T-cell (primary cell): ENCODE data around the gene DCAF12. TPM values are rescaled to one million over a fixed set of nuclear protein-coding genes. Genes with fewer than 3 reads are reported as not detected.
A peak's percentile ranks its signal among the peaks of the same experiment; 100 is the strongest.

Experiments
- ATAC-seq, 4 experiments: fragments of 200-7000 bp in 3 of 4; fragments of 150-1000 bp in 1 of 4; cut with Tn5 transposase; replicated peaks in 1 of 4; 1 replicate in 3 of 4; 2 replicates in 1 of 4; pipeline ENCODE4 v1.10.0; 2021; ENCODE audit warnings: moderate library complexity in 3 of 4, mild to moderate bottlenecking in 2 of 4, moderate number of reproducible peaks in 1 of 4
- CTCF ChIA-PET, 2 donors: fragments of 300-600 bp; sonication (Branson Sonifier 250); formaldehyde crosslinking; loops; one replicate each; lab custom pipeline; 2022; ENCODE audit warnings: antibody characterized with exemption in 2 of 2; lab: Charles Lee
- POLR2A ChIA-PET, 2 donors: fragments of 300-600 bp; sonication (Branson Sonifier 250); formaldehyde crosslinking; loops; one replicate each; lab custom pipeline; 2022; ENCODE audit warnings: antibody characterized with exemption in 2 of 2; lab: Charles Lee
- DNase-seq, 35 experiments: peaks; one replicate each; pipeline versions ENCODE4 v3.0.0 to v3.0.0-alpha.2; 2013 to 2023
- H3K27ac ChIP-seq: one replicate; pipeline ENCODE4 v1.5.1; 2013; ENCODE audit warnings: low read length
- H3K27me3 ChIP-seq, 2 experiments: replicated peaks in 1 of 2; 1 replicate in 1 of 2; 2 replicates in 1 of 2; pipeline versions ENCODE4 v1.6.1 to v1.7.0; 2013; ENCODE audit warnings: low read length in 1 of 2, mixed read lengths in 1 of 2; ENCODE audit not compliant: control insufficient read depth in 2 of 2, insufficient read depth in 2 of 2; ENCODE audit errors: extremely low read depth in 1 of 2
- H3K36me3 ChIP-seq, 2 donors: 1 replicate in 1 of 2; 2 replicates in 1 of 2; pipeline versions ENCODE4 v1.6.1 to v1.7.0; 2013; ENCODE audit warnings: low read length in 1 of 2; ENCODE audit not compliant: control insufficient read depth in 2 of 2, insufficient read depth in 1 of 2; ENCODE audit errors: extremely low read depth in 1 of 2
- H3K4me1 ChIP-seq, 2 experiments: 1 replicate in 1 of 2; 2 replicates in 1 of 2; pipeline versions ENCODE4 v1.6.1 to v1.7.0; 2013; ENCODE audit warnings: low read length in 2 of 2, mixed read lengths in 1 of 2; ENCODE audit not compliant: insufficient read depth in 2 of 2, control insufficient read depth in 1 of 2; ENCODE audit errors: extremely low read depth in 1 of 2
- H3K4me3 ChIP-seq, 2 donors: 1 replicate in 1 of 2; 2 replicates in 1 of 2; pipeline versions ENCODE4 v1.5.1 to v1.7.0; 2013; ENCODE audit warnings: mild to moderate bottlenecking in 2 of 2, low read length in 1 of 2, moderate library complexity in 1 of 2; ENCODE audit not compliant: control insufficient read depth in 1 of 2; ENCODE audit errors: extremely low read depth in 1 of 2
- H3K9me3 ChIP-seq: 2 replicates; pipeline ENCODE4 v1.7.0; 2013
- H3K27ac Mint-ChIP-seq, 2 donors: one replicate each; pipeline ENCODE4 v1.8.0; 2020 to 2021; ENCODE audit warnings: mild to moderate bottlenecking in 2 of 2, mixed read lengths in 2 of 2
- H3K27me3 Mint-ChIP-seq, 2 donors: one replicate each; pipeline ENCODE4 v1.8.0; 2021 to 2022; ENCODE audit warnings: mixed read lengths in 2 of 2
- H3K36me3 Mint-ChIP-seq: one replicate; pipeline ENCODE4 v1.8.0; 2021; ENCODE audit warnings: mixed read lengths
- H3K4me1 Mint-ChIP-seq, 3 donors: one replicate each; pipeline ENCODE4 v1.8.0; 2020 to 2022; ENCODE audit warnings: mixed read lengths in 3 of 3, mild to moderate bottlenecking in 1 of 3
- H3K4me3 Mint-ChIP-seq, 3 donors: one replicate each; pipeline ENCODE4 v1.8.0; 2020 to 2022; ENCODE audit warnings: mild to moderate bottlenecking in 3 of 3, mixed read lengths in 3 of 3, moderate library complexity in 3 of 3
- H3K9me3 Mint-ChIP-seq, 3 donors: one replicate each; pipeline ENCODE4 v1.8.0; 2020 to 2022; ENCODE audit warnings: mixed read lengths in 3 of 3
- WGBS: methylation state at CpG from one replicate; pipeline ENCODE4 v1.1.5; 2013; ENCODE audit warnings: missing lambda C conversion rate; ENCODE audit not compliant: insufficient coverage; 5-methylcytosine and 5-hydroxymethylcytosine counted together
- total RNA-seq, 35 experiments: library from RNA in 6 of 35; stranded (reverse) in 6 of 35; fragments of 120-200 nt in 1 of 35; gene quantifications; one replicate each; pipeline versions ENCODE4 v1.2.1 to v1.2.4 and lab custom pipeline; 2013 to 2026

The DCAF12 gene
- total RNA-seq, 5 donors from 2014 or later (not counting 1 experiment from before 2014, with no cell fraction given) = 15.5 to 29.1 (median 23.3) TPM

GRCh38 chr9:34133436-34133949 is 7.0 kb upstream of the DCAF12 start:
- H3K27me3 ChIP-seq = no peaks in the 10 kb centered on the region
- H3K9me3 Mint-ChIP-seq = no peaks in the 10 kb centered on the region
- H3K27ac Mint-ChIP-seq = no peak overlapping the region
- ATAC-seq (no peak), DNase-seq (no peak)
- no peaks in the 10 kb centered on the region for H3K36me3 Mint-ChIP-seq
- no peaks in the 10 kb centered on the region for H3K4me1 Mint-ChIP-seq
- POLR2A ChIA-PET = interaction anchor here in 1 of 2 donors (0.6 kb wide), 1 partner anchor 40 kb away, joined by 13 read pairs; no protein-coding TSS in a partner anchor
- WGBS = 95% methylated on average over 14 of the region's 16 CpGs
- H3K4me3 ChIP-seq = no peak overlapping the region
- H3K36me3 ChIP-seq = no peaks in the 10 kb centered on the region
- no peak overlapping the region for H3K4me3 Mint-ChIP-seq
- no peaks in the 10 kb centered on the region for H3K4me1 ChIP-seq
- CTCF ChIA-PET = no interaction called here
- H3K27ac ChIP-seq = no peak overlapping the region
- H3K27me3 Mint-ChIP-seq = no peaks in the 10 kb centered on the region
- no peaks in the 10 kb centered on the region for H3K9me3 ChIP-seq

GRCh38 chr9:34131571-34131970 is 5.1 kb upstream of the DCAF12 start:
- H3K27ac Mint-ChIP-seq = no peak overlapping the region
- CTCF ChIA-PET = interaction anchor here (0.7 to 1.0 kb wide), 3 partner anchors 13 to 1555 kb away, joined by 3 to 6 read pairs (median 5); no protein-coding TSS in a partner anchor
- Histone ChIP-seq H3K27me3 (no peaks in the 10 kb centered on the region), H3K4me3 (no peak overlapping the region), H3K9me3 (no peaks in the 10 kb centered on the region), H3K27ac (no peak overlapping the region), H3K4me1 (peaks cover 0 to 7% of the 10 kb centered on the region in 2 experiments), H3K36me3 (no peaks in the 10 kb centered on the region)
- no peaks in the 10 kb centered on the region for H3K27me3 Mint-ChIP-seq
- no peaks in the 10 kb centered on the region for H3K9me3 Mint-ChIP-seq
- 100% methylated on average over 1 of the region's 7 CpGs for WGBS
- DNase-seq (no peak), ATAC-seq (no peak)
- peaks cover 3 to 9% (median 6%) of the 10 kb centered on the region in 3 donors for H3K4me1 Mint-ChIP-seq
- H3K4me3 Mint-ChIP-seq = no peak overlapping the region
- POLR2A ChIA-PET = interaction anchor here in 1 of 2 donors (0.7 to 0.8 kb wide), 2 partner anchors 96 to 109 kb away, joined by 4 to 5 read pairs; no protein-coding TSS in a partner anchor
- no peaks in the 10 kb centered on the region for H3K36me3 Mint-ChIP-seq

DNA sequence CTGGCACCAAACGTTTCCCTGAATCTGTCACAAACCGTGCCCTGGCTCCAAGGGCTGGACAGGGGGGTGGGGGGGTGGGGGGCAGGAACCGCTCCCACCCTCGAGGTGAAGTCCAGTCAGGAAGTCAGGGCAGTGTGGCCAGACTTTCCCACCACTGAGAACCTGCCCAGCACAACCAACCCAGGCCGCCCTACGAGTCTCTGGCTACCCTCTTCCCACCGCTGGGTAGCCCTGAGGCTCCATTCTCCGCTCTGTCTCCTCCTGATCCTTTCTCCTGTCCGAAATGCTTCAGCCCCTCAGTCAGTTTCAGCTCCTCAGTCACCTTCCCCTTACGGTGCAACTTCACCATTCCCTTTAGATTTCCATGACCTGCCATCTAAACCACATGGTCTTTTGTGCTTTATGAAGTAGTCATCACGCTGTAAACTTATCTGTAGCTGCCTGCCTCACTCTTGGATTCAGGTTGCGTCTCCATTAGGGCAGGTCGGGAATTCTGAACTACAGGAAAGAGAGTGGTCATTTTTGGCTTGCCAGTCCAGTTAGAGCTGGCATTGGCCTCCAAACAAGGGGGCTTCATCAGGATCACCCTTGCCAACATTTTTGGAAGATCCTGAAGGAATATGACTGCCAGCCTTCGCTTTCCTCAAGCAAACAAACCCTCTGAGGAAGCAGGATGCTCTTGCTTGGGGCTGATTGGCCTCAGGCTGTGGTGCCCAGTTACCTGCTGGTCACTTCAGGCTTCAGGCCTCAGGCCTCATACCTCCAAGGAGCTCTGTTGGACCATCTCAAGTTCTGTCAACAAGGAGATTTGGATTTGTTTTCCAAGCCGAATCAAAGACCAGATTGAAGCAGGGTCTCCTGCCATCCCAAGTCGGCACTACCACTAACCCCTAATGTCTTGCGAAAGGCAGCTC is 794 bp upstream of the DCAF12 start:
- Histone ChIP-seq H3K27me3 (no peaks in the 10 kb centered on the region), H3K4me1 (peaks cover 26 to 32% of the 10 kb centered on the region in 2 experiments), H3K36me3 (peaks cover 0 to 19% of the 10 kb centered on the region in 2 donors), H3K9me3 (no peaks in the 10 kb centered on the region), H3K4me3 (peak overlapping the region; percentile 85 to 88), H3K27ac (peak overlapping the region; percentile 89)
- Mint-ChIP-seq H3K4me3 (peak overlapping the region; percentile 97 to 98 (median 98)), H3K36me3 (peaks cover 17% of the 10 kb centered on the region), H3K9me3 (no peaks in the 10 kb centered on the region), H3K4me1 (peaks cover 35 to 47% (median 44%) of the 10 kb centered on the region in 3 donors), H3K27ac (peak overlapping the region; percentile 92 to 97), H3K27me3 (no peaks in the 10 kb centered on the region)
- ATAC-seq (no peak), DNase-seq (peak in 1 of 35 experiments; percentile 7)
- WGBS = 92% methylated on average over 5 of the region's 17 CpGs
- POLR2A ChIA-PET = interaction anchor here (0.6 to 1.5 kb wide), 2 partner anchors 51 to 883 kb away, joined by 3 read pairs; partner anchors contain the start of gene UBAP1 (in 1 of the 2)
- CTCF ChIA-PET = interaction anchor here (0.6 to 0.7 kb wide), 3 partner anchors 43 to 1539 kb away, joined by 3 to 7 read pairs (median 3); no protein-coding TSS in a partner anchor

GRCh38 chr9:34125681-34126206 is 754 bp downstream of the DCAF12 start:
- Histone ChIP-seq H3K27ac (peak overlapping the region; percentile 89), H3K36me3 (peaks cover 0 to 25% of the 10 kb centered on the region in 2 donors), H3K4me3 (peak overlapping the region; percentile 85 to 88), H3K9me3 (no peaks in the 10 kb centered on the region), H3K27me3 (no peaks in the 10 kb centered on the region), H3K4me1 (peaks cover 26 to 32% of the 10 kb centered on the region in 2 experiments)
- 2% methylated on average over 13 of the region's 18 CpGs for WGBS
- Mint-ChIP-seq H3K4me1 (peaks cover 49 to 63% (median 58%) of the 10 kb centered on the region in 3 donors), H3K4me3 (peak overlapping the region; percentile 97 to 98 (median 98)), H3K27me3 (no peaks in the 10 kb centered on the region), H3K36me3 (peaks cover 28% of the 10 kb centered on the region), H3K9me3 (no peaks in the 10 kb centered on the region), H3K27ac (peak overlapping the region; percentile 94 to 97)
- POLR2A ChIA-PET = interaction anchor here in 1 of 2 donors (1.5 kb wide), 1 partner anchor 53 kb away, joined by 3 read pairs; the partner anchor contains the start of gene UBAP1
- DNase-seq = peak in 1 of 35 experiments; percentile 16
- no peak for ATAC-seq
- CTCF ChIA-PET = interaction anchor here (0.6 to 1.5 kb wide), 3 partner anchors 17 to 503 kb away, joined by 3 to 4 read pairs (median 3); partner anchors contain the start of gene ARID3C (in 1 of the 2)

GRCh38 chr9:34124926-34125325 is 1.6 kb downstream of the DCAF12 start:
- WGBS = 16% methylated on average over 3 of the region's 6 CpGs
- Histone ChIP-seq H3K4me3 (peak overlapping the region; percentile 85 to 88), H3K9me3 (no peaks in the 10 kb centered on the region), H3K27me3 (no peaks in the 10 kb centered on the region), H3K27ac (peak overlapping the region; percentile 89), H3K4me1 (peaks cover 26 to 37% of the 10 kb centered on the region in 2 experiments), H3K36me3 (peaks cover 0 to 25% of the 10 kb centered on the region in 2 donors)
- peak in 1 of 35 experiments; percentile 8 for DNase-seq
- peak overlapping the region; percentile 97 to 98 (median 98) for H3K4me3 Mint-ChIP-seq
- H3K27me3 Mint-ChIP-seq = no peaks in the 10 kb centered on the region
- ATAC-seq = no peak
- H3K9me3 Mint-ChIP-seq = no peaks in the 10 kb centered on the region
- CTCF ChIA-PET = interaction anchor here in 1 of 2 donors (0.6 to 1.5 kb wide), 2 partner anchors 30 to 47 kb away, joined by 4 to 5 read pairs; no protein-coding TSS in a partner anchor
- H3K4me1 Mint-ChIP-seq = peaks cover 51 to 64% (median 61%) of the 10 kb centered on the region in 3 donors
- H3K27ac Mint-ChIP-seq = peak overlapping the region; percentile 94 to 97
- POLR2A ChIA-PET = no interaction called here
- H3K36me3 Mint-ChIP-seq = peaks cover 28% of the 10 kb centered on the region
